ENCODE results near the gene ZNF236.

DNA sequence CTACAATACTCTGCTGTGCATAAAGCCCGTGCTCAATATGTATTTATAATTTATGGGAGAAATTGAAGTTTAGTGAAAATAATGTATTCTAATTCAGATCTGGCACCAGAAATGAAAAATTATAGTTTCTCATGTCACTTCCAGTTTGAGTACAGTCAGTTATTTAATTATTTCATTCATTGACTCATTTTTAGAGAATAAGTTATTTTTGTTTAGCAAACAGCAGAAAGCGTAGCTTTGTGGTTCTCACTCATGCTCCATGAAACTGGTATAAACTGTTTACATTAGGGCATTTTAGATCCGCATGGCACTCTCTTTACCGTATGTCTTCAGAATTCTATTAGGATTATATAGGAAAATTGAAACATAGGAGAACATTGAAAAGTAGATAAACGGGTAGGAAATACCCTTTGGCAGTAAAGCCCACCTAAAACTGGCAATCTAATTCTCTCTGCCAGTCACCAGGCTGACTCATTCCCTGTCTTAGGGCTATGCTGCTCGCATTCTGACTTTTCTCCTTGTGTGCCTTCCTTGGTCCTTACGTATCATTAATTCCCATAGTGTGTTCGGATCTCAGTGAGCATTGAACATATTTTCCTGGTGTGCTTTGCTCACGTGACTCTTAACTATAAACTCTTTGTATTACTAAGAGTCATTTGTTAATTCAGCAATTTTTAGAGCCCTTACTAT, 106.0 kb downstream of the ZNF236 start:
- TF ChIP-seq EZH2 (IDR thresholded peaks at IDR 0.05; ENCODE audit: borderline replicate concordance, low read depth, low read length, poor library complexity, severe bottlenecking) (no peak), CTCF (conservative IDR thresholded peaks at IDR 0.05; ENCODE audit: low read depth, low read length) (no peak)

Measured in A673 (cell line).